GM23338 (cell line): ENCODE results near the gene PYM1. TPM values are rescaled to one million over a fixed set of nuclear protein-coding genes. Genes with fewer than 3 reads are reported as not detected.

Experiments used
- ATAC-seq: fragments of 200-7000 bp; cut with Tn5 transposase; 3 replicates; pipeline ENCODE4 v1.9.1; 2020
- DNase-seq: peaks from one replicate; pipeline ENCODE4 v3.0.0-alpha.2; 2015; ENCODE audit warnings: low spot score
- H2AFZ ChIP-seq: fragments of 200-600 bp; sonication (generic); 2 replicates; pipeline ENCODE4 v1.8.0; 2016; ENCODE audit warnings: antibody characterized with exemption, mild to moderate bottlenecking, moderate library complexity
- H3F3A ChIP-seq: fragments of 200-600 bp; sonication (generic); replicated peaks from 2 replicates; pipeline ENCODE4 v1.8.0; 2017; ENCODE audit warnings: antibody characterized with exemption, mixed run types, low read depth
- H3K27ac ChIP-seq: fragments of 200-600 bp; sonication (generic); 2 replicates; pipeline ENCODE4 v1.6.1; 2016; ENCODE audit warnings: low read depth
- H3K27me3 ChIP-seq: fragments of 200-600 bp; sonication (generic); 2 replicates; pipeline ENCODE4 v1.8.0; 2016; ENCODE audit warnings: mild to moderate bottlenecking, mixed run types, moderate library complexity; ENCODE audit not compliant: insufficient read depth
- H3K36me3 ChIP-seq: fragments of 200-600 bp; sonication (generic); 2 replicates; pipeline ENCODE4 v1.8.0; 2016; ENCODE audit warnings: mild to moderate bottlenecking; ENCODE audit not compliant: insufficient read depth
- H3K4me1 ChIP-seq: fragments of 200-600 bp; sonication (generic); 2 replicates; pipeline ENCODE4 v1.8.0; 2016; ENCODE audit warnings: mild to moderate bottlenecking, moderate library complexity; ENCODE audit not compliant: insufficient read depth
- H3K4me2 ChIP-seq: fragments of 200-600 bp; sonication (generic); 2 replicates; pipeline ENCODE4 v1.7.1; 2017; ENCODE audit warnings: mixed run types
- H3K4me3 ChIP-seq: fragments of 200-600 bp; sonication (generic); 2 replicates; pipeline ENCODE4 v1.6.1; 2016; ENCODE audit warnings: mixed run types
- H3K79me2 ChIP-seq: fragments of 200-600 bp; sonication (generic); replicated peaks from 2 replicates; pipeline ENCODE4 v1.8.0; 2017; ENCODE audit warnings: mild to moderate bottlenecking; ENCODE audit not compliant: insufficient read depth
- H3K9me2 ChIP-seq: fragments of 200-600 bp; sonication (generic); 2 replicates; pipeline ENCODE4 v1.8.0; 2017; ENCODE audit not compliant: insufficient read depth
- H4K20me1 ChIP-seq: fragments of 200-600 bp; sonication (generic); replicated peaks from 2 replicates; pipeline ENCODE4 v1.8.0; 2017; ENCODE audit warnings: mild to moderate bottlenecking; ENCODE audit not compliant: insufficient read depth
- H3K27ac Mint-ChIP-seq: 2 replicates; pipeline ENCODE4 v1.8.0; 2020; ENCODE audit warnings: inconsistent platforms, mild to moderate bottlenecking, moderate library complexity, mixed read lengths
- H3K27me3 Mint-ChIP-seq: 3 replicates; pipeline ENCODE4 v1.8.0; 2022; ENCODE audit warnings: low read depth, mild to moderate bottlenecking, moderate library complexity, mixed read lengths, inconsistent platforms; ENCODE audit not compliant: insufficient read depth, poor library complexity
- H3K36me3 Mint-ChIP-seq: 3 replicates; pipeline ENCODE4 v1.8.0; 2021; ENCODE audit warnings: low read depth, mild to moderate bottlenecking, inconsistent platforms, moderate library complexity, mixed read lengths
- H3K4me1 Mint-ChIP-seq: 3 replicates; pipeline ENCODE4 v1.8.0; 2020; ENCODE audit warnings: mild to moderate bottlenecking, inconsistent platforms, mixed read lengths
- H3K4me3 Mint-ChIP-seq: 3 replicates; pipeline ENCODE4 v1.8.0; 2021; ENCODE audit warnings: moderate library complexity, mild to moderate bottlenecking, inconsistent platforms, mixed read lengths
- H3K9me3 Mint-ChIP-seq: 3 replicates; pipeline ENCODE4 v1.8.0; 2020; ENCODE audit warnings: moderate library complexity, mild to moderate bottlenecking, inconsistent platforms, mixed read lengths
- CTCF ChIP-seq, 2 experiments: fragments of 200-600 bp in 1 of 2; sonication (generic) in 1 of 2; conservative IDR thresholded peaks; 2 replicates each; pipeline versions ENCODE4 v1.5.1 to v1.6.1; 2016 to 2017; ENCODE audit warnings: antibody characterized with exemption in 2 of 2, low read depth in 2 of 2, mild to moderate bottlenecking in 2 of 2, moderate library complexity in 1 of 2
- ETS1 ChIP-seq: IDR thresholded peaks from 2 replicates; pipeline ENCODE4 v1.6.1; 2016; ENCODE audit warnings: antibody characterized with exemption
- EZH2 ChIP-seq: fragments of 200-600 bp; sonication (generic); IDR thresholded peaks from one replicate; pipeline ENCODE4 v1.8.0; 2017; ENCODE audit warnings: antibody characterized with exemption, mild to moderate bottlenecking, low read depth; ENCODE audit not compliant: unreplicated experiment
- EZH2phosphoT487 ChIP-seq: fragments of 200-600 bp; sonication (generic); IDR thresholded peaks from one replicate; pipeline ENCODE4 v1.8.1; 2018; ENCODE audit warnings: antibody characterized with exemption; ENCODE audit not compliant: unreplicated experiment
- NANOG ChIP-seq: IDR thresholded peaks from 2 replicates; pipeline ENCODE4 v1.6.1; 2016; ENCODE audit warnings: antibody characterized with exemption, borderline replicate concordance
- POLR2AphosphoS5 ChIP-seq: IDR thresholded peaks from 2 replicates; pipeline ENCODE4 v1.6.1; 2016; ENCODE audit warnings: antibody characterized with exemption, low read depth
- STAT1 ChIP-seq: IDR thresholded peaks from one replicate; pipeline ENCODE4 v1.6.1; 2016; ENCODE audit warnings: antibody characterized with exemption; ENCODE audit not compliant: unreplicated experiment
- ZNF114 ChIP-seq: fragments of 250-450 bp; sonication (Bioruptor Pico); IDR thresholded peaks from 2 replicates; pipeline ENCODE4 v1.5.0; 2020; ENCODE audit warnings: mild to moderate bottlenecking, moderate library complexity
- ZNF462 ChIP-seq: fragments of 250-450 bp; sonication (Bioruptor Pico); IDR thresholded peaks from 2 replicates; pipeline ENCODE4 v1.5.0; 2020; ENCODE audit warnings: mild to moderate bottlenecking, moderate library complexity
- polyA plus RNA-seq: library from polyadenylated mRNA; unstranded; fragments of >200 nt; fragmentation: Nextera tagmentation; extraction: Ambion mirVana; gene quantifications from 2 replicates; pipeline ENCODE4 v1.2.1, GENCODE V29; 2016
- total RNA-seq: library from RNA; depleted of rRNA; stranded (reverse); fragments of >200 nt; shearing (Covaris generic); gene quantifications from 2 replicates; pipeline ENCODE4 v1.2.3, GENCODE V29; 2014

The PYM1 gene
- total and polyA plus RNA-seq, 2 experiments from 2014 or later: 70.2 to 150 TPM

GRCh38 chr12:55963760-55964159, 36.1 kb upstream of the PYM1 start:
- no peaks in the 10 kb centered on the region for H3K9me3 Mint-ChIP-seq
- no peak for ATAC-seq

GRCh38 chr12:55957106-55957859, 29.6 kb upstream of the PYM1 start:
- Mint-ChIP-seq H3K27me3 (no peaks in the 10 kb centered on the region), H3K4me1 (no peaks in the 10 kb centered on the region), H3K9me3 (no peaks in the 10 kb centered on the region), H3K27ac (no peak overlapping the region), H3K4me3 (no peak overlapping the region), H3K36me3 (peaks cover 11% of the 10 kb centered on the region)
- Histone ChIP-seq H3K36me3 (0 out of 2 replicates have a peak, but pooled peaks cover 4% of the 10 kb centered on the region), H3F3A (no peaks in the 10 kb centered on the region), H3K4me3 (no peak overlapping the region), H3K4me1 (no peaks in the 10 kb centered on the region), H3K79me2 (no peaks in the 10 kb centered on the region), H4K20me1 (no peaks in the 10 kb centered on the region), H2AFZ (no peak overlapping the region), H3K9me2 (no peaks in the 10 kb centered on the region), H3K4me2 (no peak overlapping the region), H3K27ac (no peak overlapping the region), H3K27me3 (no peaks in the 10 kb centered on the region)
- DNase-seq (no peak), ATAC-seq (no peak)
- TF ChIP-seq ZNF462 (CRISPR knock-in tag): no peak

More at GRCh38 chr12:55963760-55964159, 36.1 kb upstream of the PYM1 start:
- Mint-ChIP-seq H3K4me1 (peaks cover 22% of the 10 kb centered on the region), H3K4me3 (no peak overlapping the region), H3K27ac (no peak overlapping the region; the same call in 1 of the 2 replicates), H3K27me3 (peaks cover 3% of the 10 kb centered on the region), H3K36me3 (peaks cover 13% of the 10 kb centered on the region)
- no peak for DNase-seq
- 0 out of 2 replicates have a peak, but pooled peaks cover 3% of the 10 kb centered on the region for H4K20me1 ChIP-seq
- H3K27ac ChIP-seq: 0 out of 2 replicates have a peak overlapping the region, but pooled peaks have one; percentile 45
- peaks cover 31% of the 10 kb centered on the region for H3K79me2 ChIP-seq
- H3K4me3 ChIP-seq: no peak overlapping the region
- H3K27me3 ChIP-seq: no peaks in the 10 kb centered on the region
- TF ChIP-seq EZH2 (no peak), CTCF (conservative IDR thresholded peaks at IDR 0.05; ENCODE audit: low read depth in 2 of 2) (no peak), STAT1 (no peak), NANOG (no peak), ETS1 (no peak), ZNF114 (CRISPR knock-in tag) (no peak), POLR2AphosphoS5 (no peak), EZH2phosphoT487 (no peak)
- no peaks in the 10 kb centered on the region for H3K9me2 ChIP-seq
- H3K4me1 ChIP-seq: peaks cover 17% of the 10 kb centered on the region; the same call in 1 of the 2 replicates
- no peaks in the 10 kb centered on the region for H3F3A ChIP-seq
- H3K4me2 ChIP-seq: no peak overlapping the region
- 0 out of 2 replicates have a peak, but pooled peaks cover 7% of the 10 kb centered on the region for H3K36me3 ChIP-seq
- no peak overlapping the region for H2AFZ ChIP-seq
